Limb (tissue), 2 donors: ENCODE measurements around the gene KDM4D.
"Not testable (repeated sequence)": the region's sequence is repeated elsewhere in the genome, so short reads cannot be mapped to it uniquely, and the experiment has no call there.

Experiments used
- DNase-seq, 2 donors: peaks; one replicate each; pipeline ENCODE4 v3.0.0-alpha.2; 2016; ENCODE audit errors: extremely low spot score in 2 of 2

KDM4D gene

DNA sequence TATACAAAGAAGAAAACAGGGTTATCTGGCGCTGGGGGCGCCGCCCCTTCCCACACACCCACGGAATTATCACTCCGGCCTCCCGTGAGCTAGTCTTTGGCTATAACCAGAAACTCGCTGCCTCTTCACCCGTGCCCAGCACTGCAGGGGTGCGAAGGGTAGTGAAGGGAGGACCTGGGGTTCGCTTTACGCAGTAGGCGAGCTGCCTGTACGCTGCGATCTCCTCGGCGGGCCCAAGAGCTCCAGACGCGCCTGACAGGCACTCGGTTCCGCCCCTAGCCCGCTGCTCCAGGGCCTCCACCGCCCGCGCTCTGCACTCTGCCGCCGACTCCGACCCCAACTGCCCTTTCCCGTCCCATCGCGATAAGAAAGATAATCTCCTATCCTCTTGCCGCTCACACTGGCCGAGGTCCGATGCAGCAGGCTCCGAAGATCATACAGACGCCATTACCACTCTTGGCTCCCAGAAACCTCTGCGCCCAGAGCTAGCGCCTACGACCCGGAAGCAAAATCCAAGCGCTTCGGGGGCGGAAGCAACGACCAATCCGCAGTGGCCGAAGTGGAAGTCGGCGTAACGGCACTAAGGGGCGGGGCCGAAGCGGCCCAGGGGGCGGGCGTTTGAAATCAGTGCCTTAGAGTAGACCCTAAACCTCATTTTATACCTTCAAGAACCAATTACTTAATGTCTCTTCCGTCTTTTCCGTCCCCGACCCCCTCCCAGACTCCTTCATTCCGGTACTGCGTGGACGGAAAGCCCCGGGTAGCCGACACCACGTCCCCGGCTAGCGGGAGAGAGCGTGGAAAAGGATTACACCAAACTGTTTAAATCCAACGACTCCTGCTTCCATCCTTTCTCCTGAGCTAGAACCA is at the start of gene KDM4D, which contains the start of gene CWC15:
Gene KDM4D (plus strand): TSS at position 611 of the 870 bp plus-strand sequence. CDS start 23,664 bp downstream, outside the sequence.
Gene CWC15 (minus strand): TSS at position 458 of the 870 bp plus-strand sequence. CDS start 1,371 bp downstream, outside the sequence.
- DNase-seq = peak; percentile 97 to 98

DNA sequence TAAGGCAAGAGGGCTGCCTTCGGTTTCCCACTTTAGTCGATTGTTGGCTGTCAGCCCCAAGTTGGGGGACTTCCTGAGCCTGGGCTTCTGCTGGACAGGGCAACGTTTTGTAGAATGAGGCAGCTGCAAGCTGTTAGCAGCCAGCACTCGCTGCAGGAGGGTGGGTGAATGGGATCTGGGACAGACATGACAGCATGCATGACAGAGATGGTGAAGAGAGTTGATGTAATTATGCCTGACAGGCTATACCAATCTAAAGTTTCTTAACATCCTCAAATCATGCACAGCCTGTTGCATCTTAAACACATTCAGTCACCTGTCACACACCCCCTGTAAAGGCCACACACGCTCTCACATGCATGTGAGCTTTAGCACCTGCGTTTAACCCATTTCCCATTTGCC is 49.3 kb upstream of the KDM4D start:
- DNase-seq = no peak

DNA sequence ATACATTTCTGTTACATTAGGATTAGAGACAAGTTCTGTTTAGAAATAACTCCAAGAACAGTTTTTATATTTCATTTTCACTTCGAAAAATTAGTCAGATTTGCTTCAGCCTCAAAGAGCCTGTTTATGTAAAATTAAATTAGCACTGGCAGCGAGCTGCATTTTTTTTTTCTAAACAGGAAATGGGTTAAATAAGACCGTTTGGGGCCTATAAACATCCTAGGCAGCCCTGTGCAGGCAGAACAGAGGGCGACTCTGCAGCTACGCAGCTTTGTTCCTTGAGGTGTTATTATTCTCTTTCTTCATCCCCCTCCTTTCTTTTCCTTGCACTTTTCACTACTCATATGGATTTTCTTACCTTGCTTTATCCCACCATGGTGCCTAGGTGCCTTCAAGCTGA is 48.9 kb upstream of the KDM4D start:
- no peak for DNase-seq

DNA sequence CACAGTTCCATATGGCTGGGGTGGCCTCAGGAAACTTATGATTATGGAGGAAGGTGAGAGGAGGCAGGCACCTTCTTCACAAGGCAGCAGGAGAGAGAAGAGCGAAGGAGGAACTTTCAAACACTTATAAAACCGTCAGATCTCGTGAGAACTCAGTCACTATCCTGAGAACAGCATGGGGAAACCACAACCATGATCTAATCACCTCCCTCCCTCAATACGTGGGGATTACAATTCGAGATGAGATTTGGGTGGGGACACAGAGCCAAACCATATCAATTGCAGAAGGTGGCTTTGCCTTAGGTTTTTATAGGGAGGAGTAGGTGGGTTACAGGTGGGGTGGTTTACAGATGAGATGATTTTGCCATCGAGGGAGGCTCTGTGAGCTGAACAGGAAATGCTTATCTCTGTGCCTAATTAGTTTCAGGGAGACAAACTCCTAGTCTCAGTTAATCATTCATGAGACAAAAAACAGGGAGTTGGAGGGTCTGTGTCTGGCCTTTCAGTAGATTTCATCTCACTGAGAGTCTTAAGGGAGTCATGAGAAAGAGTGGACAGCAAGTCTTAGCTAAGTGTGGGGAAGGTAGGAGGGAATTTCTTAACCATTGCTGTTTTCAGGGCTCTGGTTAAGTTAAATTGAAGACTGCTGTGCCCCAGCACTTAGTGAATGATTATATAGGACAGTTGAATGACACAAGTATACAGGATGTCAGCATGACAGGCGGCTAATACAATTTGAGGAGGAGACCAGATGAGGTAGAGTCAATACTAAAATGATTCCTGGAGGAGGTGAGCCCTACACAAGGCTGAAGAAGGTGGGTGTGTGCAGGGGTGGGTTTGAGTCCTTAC is 47.9 kb upstream of the KDM4D start:
- no peak for DNase-seq

DNA sequence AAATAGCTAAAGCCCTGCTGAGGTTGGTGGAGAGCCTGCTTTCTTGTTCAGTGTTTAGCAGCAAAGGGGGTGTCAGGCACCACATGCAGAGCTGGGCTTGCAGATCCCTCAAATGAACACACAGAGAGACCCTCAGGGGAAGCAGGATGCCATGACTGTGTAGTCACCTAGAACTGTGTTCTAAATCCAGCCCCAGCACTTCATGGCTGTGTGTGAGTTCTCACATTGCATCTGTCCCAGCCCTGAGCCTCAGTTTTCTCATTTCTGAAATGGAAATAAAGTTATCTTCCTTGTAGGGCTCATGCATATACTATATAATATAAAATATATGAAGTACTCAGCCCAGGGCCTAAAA is 47.3 kb upstream of the KDM4D start:
- no peak for DNase-seq

DNA sequence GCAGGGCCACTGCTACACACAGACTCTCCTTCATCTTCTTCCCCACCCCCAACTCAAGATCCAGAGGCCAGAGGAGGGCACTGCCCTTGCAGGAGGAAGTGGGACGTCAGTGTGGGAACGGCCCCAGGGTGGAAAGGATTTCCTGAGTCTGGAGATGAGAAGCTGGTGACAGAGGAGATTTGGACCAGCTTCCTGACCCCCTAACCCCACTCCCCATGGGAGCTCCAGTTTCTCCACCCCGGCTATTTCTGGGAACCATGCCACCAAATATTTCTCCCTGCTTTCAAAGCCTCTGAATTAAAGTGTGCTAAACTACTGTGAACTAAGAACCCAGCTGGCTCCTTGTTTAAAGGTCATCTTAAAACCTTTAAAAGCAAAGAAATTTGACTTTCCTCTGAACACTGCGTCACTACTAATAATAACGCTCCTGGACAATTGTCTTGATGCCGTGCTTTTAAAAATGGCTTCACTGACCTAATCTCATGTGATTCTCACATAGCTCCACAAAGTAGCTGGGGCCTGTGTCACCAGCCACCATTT is 46.7 kb upstream of the KDM4D start:
- peak; percentile 77 to 78 for DNase-seq

DNA sequence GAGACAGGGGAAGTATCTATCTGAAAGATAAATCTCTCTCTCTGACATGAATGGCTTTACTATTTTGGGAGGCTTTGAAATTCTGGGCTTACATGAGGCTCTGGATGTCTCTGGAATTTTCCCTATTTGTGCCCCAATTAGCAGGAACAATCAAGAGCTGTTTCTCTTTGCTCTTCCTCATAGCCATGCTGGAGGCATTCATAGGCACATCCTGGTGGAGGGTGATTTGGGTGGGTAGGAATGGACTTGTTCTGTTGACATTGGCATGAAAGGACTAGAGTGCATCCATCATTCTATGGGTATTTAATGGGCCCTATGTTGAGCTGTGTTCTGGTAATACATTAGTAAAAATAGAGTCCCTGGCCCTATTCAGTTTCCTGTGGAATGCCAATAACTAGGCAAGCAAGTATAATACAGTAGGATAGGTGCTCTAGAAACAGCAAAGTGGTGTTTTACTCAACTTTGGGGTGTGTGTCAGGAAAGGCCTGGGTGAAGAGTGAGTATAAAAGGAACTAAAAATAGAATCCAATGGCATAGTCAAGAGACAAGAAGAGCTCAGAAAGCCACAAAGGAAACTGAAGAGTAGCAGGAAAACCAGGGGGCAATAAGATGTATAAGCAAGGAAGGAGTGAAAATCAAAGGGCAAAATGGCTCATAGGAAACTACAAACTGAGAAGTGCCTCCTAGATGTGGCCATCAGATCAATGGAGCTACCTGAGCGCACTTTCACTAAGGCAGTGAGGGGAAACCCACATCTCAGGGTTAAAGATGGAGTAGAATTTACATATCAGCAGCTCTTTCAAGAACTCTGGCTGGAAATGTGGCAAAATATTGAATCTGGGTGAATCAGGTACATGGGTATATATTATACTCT is 45.2 kb upstream of the KDM4D start:
- DNase-seq = no peak

DNA sequence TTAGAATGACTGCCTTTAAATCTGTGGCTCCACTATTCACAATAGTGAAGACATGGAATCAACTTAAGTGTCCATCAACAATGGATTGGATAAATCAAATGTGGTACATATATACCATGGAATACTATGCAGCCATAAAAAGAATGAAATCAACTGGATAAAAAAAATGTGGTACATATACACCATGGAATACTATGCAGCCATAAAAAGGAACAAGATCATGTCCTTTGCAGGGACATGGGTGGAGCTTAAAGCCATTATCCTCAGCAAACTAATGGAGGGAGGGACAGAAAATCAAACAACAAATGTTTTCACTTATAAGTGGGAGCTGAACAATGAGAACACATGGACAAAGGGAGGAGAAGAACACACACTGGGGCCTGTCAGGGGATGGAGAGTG is 41.4 kb upstream of the KDM4D start:
- DNase-seq = not testable (repeated sequence)

DNA sequence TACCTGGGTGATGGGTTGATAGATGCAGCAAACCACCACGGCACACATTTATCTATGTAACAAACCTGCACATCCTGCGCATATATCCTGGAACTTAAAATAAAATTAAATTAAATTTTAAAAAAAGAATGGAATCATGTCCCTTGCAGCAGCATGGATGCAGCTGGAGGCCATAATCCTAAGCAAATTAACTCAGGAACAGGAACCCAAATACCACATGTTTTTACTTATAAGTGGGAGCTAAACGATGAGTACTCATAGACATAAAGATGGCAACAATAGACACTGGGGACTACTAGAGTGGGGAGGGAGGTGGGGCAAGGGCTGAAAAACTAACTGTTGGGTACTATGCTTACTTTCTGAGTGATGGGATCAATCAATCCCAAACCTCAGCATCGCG is 41.0 kb upstream of the KDM4D start:
- DNase-seq = no peak

DNA sequence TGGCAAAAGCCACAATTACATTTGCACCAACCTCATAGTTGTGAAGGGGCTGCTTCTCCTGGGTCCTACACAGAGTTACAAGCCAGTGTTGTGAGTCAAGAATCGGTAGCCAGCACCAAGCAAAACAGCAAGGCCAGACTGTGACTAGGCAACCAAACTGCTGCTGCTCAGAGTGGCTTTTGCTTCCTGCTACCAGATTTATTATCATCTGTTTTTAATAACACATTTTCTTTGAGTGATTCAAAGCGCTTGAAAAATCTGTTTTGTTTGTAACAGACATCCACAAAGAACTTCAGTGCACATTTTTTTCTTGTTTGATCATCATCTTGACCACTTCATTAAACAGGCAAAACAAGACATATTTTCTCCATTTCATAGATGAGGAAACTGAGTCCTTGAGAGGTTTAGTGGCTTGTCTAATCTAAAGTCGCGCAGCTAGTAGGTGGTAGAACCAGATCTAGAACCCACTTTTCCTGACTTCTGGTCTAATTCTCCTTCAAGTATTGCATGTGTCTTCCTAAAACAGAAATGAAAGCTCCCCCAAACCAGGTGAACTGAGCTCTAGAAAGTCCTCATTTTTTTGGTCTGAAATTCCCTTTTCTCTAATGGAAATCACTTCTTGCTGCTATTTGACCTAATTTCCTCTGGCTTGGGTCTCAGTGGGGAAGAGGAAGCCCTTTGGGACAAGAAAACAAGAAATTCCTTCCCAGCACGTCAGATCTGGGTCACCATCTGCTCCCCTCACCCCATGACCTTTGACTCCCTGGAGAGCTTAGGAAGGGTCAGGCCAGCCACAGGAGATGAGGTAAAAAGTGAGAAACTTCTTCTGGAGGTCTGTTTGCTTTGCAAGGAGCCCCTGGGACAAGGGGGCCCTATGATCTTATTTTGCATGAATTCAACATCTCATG is 40.0 kb upstream of the KDM4D start:
- no peak for DNase-seq

DNA sequence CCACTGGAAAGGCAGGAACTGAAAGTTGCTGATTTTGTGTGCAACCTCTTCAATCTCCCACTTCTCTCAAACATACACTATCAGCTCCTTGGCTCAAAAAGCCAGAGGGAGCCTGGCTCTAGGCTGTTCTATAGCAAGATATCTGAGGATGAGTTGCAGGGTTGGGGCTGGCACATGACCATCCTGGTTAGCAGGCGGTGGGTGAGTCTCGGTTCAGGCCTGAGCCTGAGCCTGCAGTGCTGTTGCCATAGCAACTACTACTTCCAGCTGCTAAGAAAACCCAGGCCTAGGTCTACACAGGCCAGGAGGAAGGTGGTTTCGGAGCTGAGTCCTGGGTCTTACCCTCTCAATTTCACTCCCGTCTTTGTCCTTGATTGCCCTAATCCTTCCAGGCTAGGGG is 39.1 kb upstream of the KDM4D start:
- no peak for DNase-seq

DNA sequence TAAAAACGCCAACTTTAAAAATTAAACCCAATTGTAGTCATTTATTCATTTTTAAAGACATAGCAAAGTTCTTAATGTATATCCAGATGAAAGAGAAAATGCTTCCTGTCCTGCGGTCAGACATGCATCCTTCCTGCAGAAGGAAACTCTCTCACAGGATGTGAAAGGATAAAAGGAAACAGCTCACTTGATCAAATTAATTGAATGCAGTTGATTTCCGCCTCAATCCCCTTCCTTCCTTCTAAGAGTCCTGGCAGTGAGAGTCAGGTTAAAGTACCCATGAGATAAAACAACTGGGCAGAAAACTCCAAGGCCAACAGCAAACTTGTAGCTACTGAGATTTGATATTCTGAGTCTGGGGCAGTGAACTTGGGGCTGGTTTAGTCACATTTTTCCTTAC is 38.7 kb upstream of the KDM4D start:
- DNase-seq = no peak

DNA sequence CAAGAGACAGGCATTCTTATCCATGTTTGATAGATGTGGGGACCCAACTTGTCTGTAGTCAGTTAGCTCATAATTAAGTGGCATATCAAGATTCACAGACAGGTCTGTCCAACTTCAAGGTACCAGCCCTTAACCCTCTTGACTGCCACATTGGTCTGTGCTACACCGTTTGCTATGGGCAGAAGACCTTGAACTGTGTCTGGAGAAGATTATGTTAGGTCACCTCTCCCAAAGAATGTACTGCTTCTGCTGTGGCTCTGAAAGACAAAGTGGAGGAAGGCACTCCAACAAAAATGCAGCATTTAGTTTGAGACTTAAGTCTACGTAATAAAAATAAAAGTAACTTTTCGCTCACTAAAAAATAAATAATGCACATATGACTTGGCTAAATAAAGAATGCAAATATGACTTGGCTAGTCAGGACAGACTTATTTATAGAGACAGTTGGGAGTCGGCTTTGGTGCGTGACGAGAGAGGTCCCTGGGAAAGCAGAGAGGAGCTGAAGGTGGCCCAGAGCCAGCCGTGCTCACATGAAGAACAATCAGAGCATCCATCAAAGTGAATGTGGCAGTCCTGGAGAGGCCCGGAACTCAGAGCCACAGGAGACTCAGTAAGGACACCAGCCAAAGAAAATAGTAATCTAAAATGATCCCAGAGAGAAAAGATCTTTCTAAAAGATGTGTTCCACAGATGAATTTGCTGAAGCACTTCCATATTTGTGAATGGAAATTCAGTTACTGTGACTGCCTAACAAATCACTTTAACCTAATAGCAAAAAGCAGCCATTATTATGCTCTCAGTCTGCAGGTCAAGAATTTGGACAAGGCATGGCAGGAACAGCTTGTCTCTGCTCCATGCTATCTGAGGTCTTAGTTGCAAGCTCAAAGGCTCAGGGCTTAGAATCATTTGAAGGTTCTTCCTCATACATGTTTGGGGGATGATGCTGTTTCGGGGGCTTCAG is 35.1 kb upstream of the KDM4D start:
- peak; percentile 55 to 85 for DNase-seq

DNA sequence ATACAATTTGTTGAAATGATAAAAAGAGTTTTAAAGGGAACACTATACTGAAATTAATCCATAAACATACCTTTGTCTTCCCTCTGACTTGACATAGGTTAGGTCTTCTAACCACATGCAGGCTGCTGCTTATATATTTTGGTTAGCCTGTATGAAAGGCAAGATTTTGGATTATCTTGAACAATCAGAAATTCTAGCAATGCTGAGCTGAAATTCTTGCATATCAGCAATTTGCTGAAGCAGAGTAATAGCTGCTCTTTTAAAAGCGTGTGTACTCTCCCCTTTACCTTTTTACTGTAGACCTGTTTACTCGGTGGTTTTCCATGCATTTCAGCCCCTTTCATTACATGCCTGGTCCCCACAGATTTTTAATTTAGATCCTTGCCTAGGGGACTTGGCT is 34.2 kb upstream of the KDM4D start:
- DNase-seq = no peak

DNA sequence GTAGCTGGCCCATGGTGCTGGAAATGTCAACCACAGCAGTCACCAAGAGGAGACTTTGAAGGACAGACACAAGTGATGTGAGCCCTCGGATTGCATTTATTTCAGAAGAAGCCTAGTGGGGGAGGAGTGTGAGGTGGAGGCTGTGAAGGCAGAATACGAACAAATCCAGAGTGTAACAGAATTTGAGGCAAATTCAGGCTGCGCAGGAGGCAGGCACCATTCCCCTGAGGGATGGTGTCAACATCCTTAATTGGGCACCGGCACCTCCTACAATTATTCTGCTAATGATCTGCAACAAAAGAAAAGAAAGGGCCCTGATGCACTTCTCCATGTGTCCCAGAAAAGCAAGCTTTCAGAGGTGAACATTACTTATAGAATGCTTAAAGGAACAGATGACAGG is 32.4 kb upstream of the KDM4D start:
- no peak for DNase-seq

DNA sequence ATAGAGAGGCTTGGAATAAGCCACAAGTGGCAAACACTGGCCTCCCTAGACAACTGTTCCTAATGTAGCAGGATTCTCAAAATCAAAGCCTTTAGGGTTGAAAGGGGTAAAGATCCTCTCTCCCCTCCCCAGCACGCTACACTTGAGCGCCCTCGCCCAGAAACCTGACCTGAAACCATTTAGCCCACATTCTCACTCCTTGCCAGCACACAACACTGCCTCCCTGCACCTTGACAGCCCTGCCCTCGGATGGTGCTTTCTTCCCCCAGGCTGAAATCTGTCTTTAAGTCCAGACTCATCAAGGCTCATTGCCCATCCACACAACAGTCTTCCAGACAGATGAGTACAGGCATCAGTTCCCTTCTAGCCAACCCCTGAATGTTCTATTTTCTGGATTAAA is 26.7 kb upstream of the KDM4D start:
- no peak for DNase-seq

DNA sequence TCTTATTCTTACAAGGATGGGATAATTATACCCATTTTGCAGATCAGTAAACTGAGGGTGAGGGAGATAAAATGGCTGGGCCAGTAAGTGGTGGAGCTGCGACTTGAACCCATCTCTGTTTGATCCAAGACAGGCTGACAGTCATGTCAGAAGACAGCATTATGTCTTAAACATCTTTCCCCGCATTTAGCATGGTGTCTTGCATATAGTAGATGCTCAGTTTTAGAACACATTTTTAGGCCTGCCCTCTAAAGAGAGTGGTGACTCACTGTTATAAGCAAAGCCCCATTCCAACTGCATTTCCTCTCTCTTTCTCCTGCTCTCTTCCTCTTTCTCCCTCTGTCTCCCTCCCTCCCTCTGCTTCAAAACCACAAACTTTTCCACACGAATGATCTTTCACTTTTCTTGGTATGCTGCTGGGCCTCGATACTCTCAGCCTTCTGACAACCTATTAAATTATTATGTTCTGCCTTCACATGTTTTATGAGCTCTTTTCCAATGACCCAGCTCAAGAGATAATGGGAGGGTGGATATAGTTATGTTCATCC is 25.4 kb upstream of the KDM4D start:
- no peak for DNase-seq

DNA sequence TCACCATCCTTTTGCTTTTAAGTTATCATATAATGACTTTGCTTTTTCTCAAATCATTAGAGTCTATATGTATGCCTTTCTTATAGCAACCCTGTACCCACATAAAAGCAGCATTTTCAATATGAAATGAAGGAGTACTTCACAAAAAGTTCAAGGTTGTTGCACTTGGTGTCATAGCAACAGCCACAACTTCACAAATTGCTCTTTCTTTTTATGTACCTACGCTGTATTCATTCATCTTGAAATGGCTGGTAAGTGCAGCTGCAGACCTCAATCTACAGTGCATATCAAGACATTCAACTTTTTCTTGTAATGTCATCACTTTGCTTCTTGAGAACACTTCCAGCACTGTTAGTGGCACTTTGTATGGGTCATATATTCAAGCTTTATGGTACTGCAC is 18.8 kb upstream of the KDM4D start:
- no peak for DNase-seq

DNA sequence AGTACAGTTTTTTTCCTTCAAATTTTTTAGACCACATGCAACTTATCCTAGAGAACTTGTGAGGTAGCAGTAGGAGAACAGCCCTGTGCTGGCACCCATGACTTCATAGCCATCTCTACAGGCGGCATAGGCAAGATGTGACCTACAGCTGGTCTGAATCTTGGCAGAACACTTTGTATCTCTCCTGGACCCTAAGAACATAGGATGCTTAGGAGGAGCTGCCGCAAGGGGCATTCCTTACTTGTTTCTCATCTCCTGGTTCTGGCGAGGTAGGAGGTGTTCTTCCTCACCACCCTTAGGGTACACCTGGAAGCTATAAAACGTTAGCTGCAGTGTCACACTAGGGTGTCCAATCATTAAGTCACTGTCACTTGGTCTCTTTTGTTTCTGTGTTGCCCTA is 16.5 kb upstream of the KDM4D start:
- DNase-seq = no peak
